HG03469 (cell line): ENCODE measurements around the gene LCA5L.

ENCODE experiments used
- ATAC-seq: cut with Tn5 transposase; IDR thresholded peaks from one replicate; pipeline ENCODE4 v1.9.1; 2021; ENCODE audit warnings: mild to moderate bottlenecking, moderate library complexity, moderate number of reproducible peaks; ENCODE audit not compliant: unreplicated experiment

Gene LCA5L

DNA sequence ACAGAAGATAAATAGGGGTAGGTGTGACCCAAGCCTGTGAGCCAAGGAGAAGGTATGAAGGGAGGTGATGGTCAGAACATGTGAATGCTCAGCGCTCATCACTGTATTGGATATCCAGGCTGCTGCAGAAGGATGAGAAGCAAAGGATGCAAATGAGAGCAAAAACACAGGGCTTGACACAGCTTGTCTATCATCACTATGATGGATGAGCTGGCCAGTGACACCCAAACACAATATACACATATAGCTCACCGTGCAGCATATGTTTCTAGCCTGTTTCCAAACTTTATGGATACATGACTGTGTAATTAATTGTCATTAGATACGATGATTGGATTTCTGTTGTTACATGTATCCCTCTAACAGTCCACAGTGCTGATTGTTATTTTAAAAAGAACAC, 82.8 kb downstream of the LCA5L start:
- ATAC-seq, result no peak

DNA sequence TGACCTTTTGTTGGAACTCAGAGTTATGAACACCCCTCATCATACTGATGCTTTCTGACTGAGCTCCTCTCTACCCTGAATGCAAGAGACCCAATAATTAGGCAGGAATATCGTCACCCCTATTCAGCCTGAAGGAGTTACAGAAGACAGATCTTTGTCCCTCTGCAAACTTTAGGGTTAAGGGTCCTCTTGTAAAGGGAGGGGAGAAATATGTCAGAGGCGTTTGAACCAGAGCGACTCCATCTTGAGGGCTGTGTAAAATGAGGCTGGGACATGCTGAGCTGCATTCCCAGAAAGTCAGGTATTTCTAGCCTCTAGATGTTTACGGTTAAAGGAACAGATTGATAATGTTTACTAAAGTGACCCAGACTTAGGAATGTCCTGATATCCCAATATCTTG, 86.2 kb downstream of the LCA5L start:
- ATAC-seq, result no peak
